HL-60 (cell line): ENCODE measurements around the gene THSD7B.

Source experiments
- DNase-seq, 2 experiments: peaks; one replicate each; pipeline ENCODE4 v3.0.0-alpha.2; 2010 to 2020; ENCODE audit warnings: low read depth in 1 of 2, low spot score in 1 of 2
- H3K27ac ChIP-seq: fragments of 250-450 bp; sonication (Bioruptor Pico); replicated peaks from 2 replicates; pipeline ENCODE4 v1.5.1; 2020; ENCODE audit warnings: mild to moderate bottlenecking, moderate library complexity
- H3K27me3 ChIP-seq: fragments of 250-450 bp; sonication (Bioruptor Pico); 2 replicates; pipeline ENCODE4 v1.5.1; 2021; ENCODE audit warnings: mild to moderate bottlenecking, moderate library complexity; ENCODE audit not compliant: insufficient read depth, poor library complexity, severe bottlenecking
- H3K4me3 ChIP-seq: replicated peaks from 2 replicates; pipeline ENCODE4 v1.5.1; 2011; ENCODE audit warnings: mild to moderate bottlenecking, control low read depth, low read length; ENCODE audit not compliant: insufficient read depth
- CTCF ChIP-seq: IDR thresholded peaks from one replicate; pipeline ENCODE4 v1.5.1; 2011; ENCODE audit warnings: low read length, control low read depth, inconsistent platforms; ENCODE audit not compliant: insufficient read depth
- GABPA ChIP-seq: IDR thresholded peaks from 2 replicates; pipeline ENCODE4 v1.6.1; 2012; ENCODE audit warnings: low read depth
- POLR2AphosphoS5 ChIP-seq: IDR thresholded peaks from 2 replicates; pipeline ENCODE4 v1.6.1; 2012; ENCODE audit warnings: low read depth
- REST ChIP-seq: IDR thresholded peaks from 2 replicates; pipeline ENCODE4 v1.6.1; 2012; ENCODE audit warnings: low read depth; ENCODE audit not compliant: insufficient replicate concordance
- SPI1 ChIP-seq: IDR thresholded peaks from 2 replicates; pipeline ENCODE4 v1.6.1; 2012; ENCODE audit warnings: low read depth, mild to moderate bottlenecking, borderline replicate concordance

Gene THSD7B

GRCh38 chr2:137151731-137152130 is 386.4 kb downstream of the THSD7B start:
- TF ChIP-seq SPI1 (no peak), REST (no peak), CTCF (no peak), POLR2AphosphoS5 (no peak), GABPA (no peak)
- Histone ChIP-seq H3K27ac (no peak overlapping the region), H3K4me3 (no peak overlapping the region), H3K27me3 (peaks cover 5% of the 10 kb centered on the region)
- no peak for DNase-seq

GRCh38 chr2:137154946-137155345 is 389.6 kb downstream of the THSD7B start:
- no peak for DNase-seq
- Histone ChIP-seq H3K27me3 (peaks cover 5% of the 10 kb centered on the region), H3K27ac (no peak overlapping the region), H3K4me3 (no peak overlapping the region)
- TF ChIP-seq GABPA = no peak
- TF ChIP-seq REST = no peak
- no peak for TF ChIP-seq SPI1
- no peak for TF ChIP-seq CTCF
- no peak for TF ChIP-seq POLR2AphosphoS5

- Histone ChIP-seq H3K27me3 (peaks cover 5% of the 10 kb centered on the region), H3K27ac (no peak overlapping the region), H3K4me3 (no peak overlapping the region)
- no peak for DNase-seq
- TF ChIP-seq SPI1 = no peak
- TF ChIP-seq REST = no peak
Measured at GRCh38 chr2:137155356-137156104, 390.2 kb downstream of the THSD7B start.
